GM19328 (cell line): Measurements from ENCODE around the gene TNFRSF8.

Source experiments
- ATAC-seq: cut with Tn5 transposase; IDR thresholded peaks from one replicate; pipeline ENCODE4 v1.9.1; 2021; ENCODE audit warnings: mild to moderate bottlenecking, moderate library complexity; ENCODE audit not compliant: unreplicated experiment

The TNFRSF8 gene

DNA sequence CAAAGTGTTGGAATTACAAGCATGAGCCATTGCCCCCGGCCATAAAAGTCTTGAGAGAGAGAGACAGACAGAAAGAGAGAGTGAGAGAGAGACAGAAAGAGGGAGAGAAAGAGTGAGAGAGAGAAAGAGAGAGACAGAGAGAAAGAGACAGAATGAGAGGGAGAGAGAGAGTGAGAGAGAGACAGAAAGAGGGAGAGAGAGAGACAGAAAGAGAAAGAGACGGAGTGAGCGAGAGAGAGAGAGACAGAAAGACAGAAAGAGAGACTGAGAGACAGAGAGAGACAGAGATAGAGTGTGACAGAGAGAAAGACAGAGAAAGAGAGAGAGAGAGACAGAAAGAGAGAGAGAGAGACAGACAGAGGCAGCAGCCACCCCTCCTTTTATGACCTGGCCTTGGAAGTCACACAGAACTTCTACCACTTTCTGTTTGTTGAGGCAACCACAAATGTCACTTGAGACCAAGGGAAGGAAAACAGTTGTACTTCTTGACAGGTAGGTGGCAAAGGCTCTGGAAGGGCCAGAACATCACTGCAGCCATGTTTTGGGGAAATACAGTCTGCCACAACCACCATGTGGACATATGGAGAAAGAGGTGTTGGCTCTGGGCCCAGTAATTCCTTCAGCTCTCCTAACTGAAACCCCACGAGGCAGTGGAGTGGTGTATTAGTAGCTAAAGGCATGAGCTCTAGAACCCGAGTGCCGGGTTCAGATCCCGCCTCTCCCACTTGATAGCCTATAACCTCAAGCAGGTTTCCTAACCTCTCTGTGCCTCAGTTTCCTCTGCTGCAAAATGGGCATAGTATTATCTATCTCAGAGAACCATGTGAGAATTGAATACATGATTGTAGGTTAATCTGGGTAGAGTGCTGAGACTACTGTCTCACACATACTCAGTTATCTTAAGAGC is 50.6 kb downstream of the TNFRSF8 start:
- no peak for ATAC-seq

DNA sequence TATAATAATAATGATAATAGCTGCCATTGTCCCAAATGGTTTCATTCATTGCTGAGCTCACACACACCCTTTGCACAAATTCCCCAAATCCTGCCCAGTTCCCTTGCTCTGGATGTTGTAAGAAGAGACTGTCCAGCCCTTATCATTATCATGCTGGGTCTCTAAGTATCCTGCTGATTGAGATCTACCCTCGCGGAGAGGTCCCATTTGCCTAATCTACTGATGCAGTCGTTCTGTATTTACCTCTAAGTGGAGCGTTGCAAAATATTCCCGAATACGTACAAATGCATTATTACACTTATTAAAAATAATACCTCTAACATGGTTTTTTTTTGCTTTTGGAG is 51.2 kb downstream of the TNFRSF8 start:
- ATAC-seq: no peak

DNA sequence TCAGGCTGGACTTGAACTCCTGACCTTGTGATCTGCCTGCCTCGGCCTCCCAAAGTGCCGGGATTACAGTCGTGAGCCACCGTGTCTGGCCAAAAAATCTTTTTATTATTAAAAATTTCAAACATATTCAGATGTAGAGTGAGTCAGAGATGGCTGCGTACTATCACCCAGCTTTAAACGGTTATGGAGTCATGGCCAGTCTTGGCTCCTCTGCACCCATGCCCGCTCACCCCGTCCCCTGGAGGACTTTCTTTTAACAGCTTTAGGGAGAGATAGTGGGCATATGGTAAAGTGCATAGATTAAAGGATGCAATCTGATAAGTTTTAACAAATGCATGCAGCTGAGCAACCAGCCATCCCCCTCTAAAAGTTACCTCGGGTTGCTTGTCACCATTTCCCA is 51.8 kb downstream of the TNFRSF8 start:
- no peak for ATAC-seq

DNA sequence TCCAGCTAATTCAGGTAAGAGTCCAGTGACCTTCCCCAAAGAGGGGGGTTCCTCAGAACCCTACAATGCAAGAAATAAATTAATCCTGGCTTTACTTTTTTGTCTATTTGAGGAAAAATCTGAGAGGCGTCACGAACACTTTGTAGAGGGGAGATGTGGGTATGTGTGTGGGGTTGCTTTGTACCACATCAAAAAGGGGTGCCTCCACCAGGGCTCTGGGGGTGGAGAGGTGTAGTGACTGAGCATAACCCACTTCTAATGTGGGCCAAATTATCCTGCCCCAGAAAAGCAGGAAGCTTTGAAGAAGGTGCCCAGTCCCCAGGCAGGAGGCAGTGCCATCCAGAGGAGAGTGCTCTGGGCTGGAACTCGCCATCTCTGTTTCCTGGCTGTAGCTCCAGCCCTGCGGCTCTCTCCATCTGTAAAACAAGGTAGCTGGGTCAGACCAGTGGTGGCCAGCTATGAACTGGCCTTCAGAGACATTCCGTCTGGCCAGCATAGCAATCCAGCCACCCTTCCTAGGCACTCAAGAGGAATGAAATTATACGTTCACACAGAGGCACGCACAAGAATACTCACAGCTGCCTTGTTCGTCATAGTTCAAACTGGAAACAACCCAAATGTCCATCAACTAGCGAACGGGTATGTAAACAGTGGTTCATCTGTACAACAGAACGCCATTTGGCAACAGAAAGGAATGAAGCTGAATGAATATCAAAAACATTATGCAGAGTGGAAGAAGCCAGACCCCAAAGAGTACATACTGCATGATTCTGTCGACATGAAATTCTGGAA is 58.3 kb downstream of the TNFRSF8 start:
- no peak for ATAC-seq

DNA sequence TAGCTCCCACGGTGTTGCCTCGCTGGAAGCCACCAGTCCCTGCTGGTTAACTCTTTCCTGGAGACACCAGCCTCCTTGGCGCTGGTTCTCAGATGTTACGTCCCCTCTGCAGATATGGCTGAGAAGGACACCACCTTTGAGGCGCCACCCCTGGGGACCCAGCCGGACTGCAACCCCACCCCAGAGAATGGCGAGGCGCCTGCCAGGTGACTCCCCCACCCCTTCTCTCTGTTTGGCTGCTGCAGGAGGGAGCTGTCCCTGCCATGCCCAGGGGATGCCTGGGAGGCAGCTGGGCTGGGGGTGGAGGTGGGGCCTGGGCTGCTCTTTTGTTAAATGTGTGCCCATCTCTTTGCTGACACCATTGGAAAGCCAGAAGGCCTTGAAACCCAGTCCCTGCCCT is 60.1 kb downstream of the TNFRSF8 start:
- no peak for ATAC-seq

DNA sequence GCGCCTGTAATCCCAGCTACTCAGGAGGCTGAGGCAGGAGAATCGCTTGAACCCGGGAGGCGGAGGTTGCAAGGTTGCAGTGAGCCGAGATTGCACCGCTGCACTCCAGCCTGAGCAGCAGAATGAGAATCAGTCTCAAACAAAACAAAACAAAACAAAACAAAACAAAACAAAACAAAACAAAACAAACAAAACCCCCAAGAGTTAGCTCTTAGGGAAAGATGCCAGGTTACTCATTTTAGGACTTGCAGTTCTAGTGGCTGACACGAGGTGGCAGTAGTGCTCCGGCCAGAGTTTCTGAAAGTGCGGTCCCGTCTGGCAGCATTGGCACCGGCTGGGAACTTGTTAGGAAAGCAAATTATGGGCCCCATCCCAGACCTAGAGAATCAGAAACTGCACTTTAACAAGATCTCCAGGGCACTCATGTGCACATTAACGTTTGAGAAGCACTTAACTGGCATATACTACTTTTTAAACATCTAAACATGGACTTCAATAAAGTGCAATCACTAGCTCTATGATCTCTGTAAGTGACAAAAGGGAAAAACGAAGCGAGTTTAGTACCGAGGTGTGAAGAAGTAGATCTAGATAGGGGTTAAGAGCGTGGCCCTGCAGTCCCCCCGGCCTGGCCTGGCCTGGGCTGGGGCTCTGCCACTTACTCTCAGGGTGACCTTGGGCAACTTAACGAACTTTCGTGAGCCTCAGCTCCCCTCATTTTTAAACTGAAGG is 61.8 kb downstream of the TNFRSF8 start:
- ATAC-seq: no peak

DNA sequence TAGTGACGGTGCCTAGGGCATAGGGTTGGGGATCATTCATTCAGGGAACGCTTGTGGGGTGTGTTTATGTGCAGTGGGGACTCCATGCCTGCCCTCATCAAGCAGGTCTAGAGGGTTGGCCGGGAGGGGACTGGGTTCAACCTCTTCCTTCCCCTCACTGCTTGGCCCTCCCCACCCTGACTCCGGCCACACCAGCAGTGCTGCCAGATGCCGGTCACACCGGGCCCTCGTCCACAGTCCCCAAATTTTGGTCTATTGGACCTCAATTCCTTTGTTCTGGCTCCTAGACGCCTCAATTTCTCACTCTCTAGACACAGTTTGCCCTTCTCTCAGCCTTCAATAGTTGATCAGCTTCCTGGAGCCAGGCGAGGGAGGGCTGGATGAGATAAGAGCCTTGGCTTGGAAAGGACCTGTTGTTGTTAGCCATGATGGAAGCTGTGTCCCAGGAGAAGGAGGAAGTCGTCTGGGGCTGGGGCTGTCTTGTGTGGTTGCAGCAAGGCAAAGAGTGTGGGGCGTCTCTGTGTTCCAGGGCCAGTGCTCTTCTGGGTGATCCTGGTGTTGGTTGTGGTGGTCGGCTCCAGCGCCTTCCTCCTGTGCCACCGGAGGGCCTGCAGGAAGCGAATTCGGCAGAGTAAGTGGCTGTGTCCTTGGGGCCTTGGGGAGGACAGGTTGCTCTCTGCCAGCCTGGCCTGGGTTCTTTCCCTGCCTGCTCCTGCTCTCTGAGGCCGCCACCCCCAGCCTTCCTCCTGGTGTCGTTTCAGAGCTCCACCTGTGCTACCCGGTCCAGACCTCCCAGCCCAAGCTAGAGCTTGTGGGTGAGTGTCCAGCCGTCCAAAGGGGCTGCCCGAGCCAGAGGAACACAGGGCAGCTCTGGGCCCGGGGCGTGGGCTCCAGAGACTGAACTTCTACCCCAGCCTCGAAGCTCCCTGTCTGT is 62.6 kb downstream of the TNFRSF8 start:
- ATAC-seq: no peak

DNA sequence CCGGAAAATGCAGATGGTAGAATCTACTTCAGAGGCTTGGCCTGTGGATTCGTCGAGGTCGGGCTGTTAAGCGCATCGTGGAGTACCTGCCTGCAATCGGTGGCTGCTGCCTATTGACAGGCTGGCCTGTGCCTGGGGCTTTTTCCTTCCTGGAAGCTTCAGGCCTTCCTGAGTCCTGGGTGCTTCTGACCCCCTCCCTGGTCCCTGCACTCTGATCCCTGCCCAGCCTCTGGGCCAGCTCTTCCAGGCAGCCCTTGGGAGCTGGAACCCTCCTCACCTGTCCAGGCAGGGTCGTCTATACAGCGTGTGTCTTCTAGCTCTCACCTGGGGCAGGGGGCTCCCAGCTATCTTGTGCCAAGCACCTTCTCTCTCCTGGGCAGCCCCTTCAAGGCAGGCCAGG is 63.7 kb downstream of the TNFRSF8 start:
- ATAC-seq: no peak

DNA sequence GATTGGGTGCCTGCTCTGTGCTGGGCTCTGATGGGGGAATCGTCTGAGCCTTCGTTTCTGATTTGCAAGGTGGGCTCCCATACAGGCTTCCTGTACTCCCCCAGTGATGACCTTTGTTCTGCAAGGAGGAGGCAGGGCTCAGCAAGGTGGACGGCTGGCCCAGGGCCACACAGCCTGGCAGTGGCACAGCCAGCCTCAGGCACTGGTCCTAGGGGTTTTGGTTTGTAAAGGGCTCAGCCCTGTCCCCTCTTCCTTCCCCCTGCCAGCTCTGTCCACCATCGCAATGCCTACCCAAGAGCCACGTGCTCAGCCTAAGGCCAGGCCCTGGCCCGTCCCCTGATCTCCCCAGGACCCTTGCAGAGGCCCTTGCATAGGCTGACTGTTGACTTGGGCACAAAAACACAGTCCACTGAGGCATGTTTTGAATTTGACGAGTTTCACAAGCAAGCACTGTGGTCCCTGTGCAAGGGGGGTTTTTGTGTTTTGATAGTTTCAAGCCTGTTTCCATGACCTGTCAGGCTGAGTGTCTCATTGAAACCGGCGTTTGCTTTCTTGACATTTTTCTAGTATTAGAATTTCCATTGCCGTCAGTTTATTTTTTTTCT is 64.2 kb downstream of the TNFRSF8 start:
- no peak for ATAC-seq

DNA sequence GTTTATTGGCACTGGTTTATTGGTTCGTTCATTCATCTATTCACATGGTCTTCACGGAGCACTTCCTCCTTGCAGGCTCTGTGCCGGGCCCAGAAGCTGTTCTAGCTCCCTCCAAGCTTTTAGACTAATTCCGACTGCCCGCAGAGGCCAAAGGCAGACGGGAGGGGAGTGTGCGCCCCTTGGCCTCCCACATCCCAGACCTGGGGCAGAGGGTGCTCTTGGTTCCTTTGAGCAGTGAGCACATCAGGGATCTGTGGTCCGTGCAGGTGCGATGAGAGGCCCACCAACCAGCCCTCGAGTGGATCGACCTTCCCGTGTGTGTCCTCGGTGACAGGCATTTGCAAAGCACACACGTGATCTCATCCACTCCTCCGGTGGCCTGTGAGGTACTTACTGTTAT is 65.0 kb downstream of the TNFRSF8 start:
- ATAC-seq: no peak

DNA sequence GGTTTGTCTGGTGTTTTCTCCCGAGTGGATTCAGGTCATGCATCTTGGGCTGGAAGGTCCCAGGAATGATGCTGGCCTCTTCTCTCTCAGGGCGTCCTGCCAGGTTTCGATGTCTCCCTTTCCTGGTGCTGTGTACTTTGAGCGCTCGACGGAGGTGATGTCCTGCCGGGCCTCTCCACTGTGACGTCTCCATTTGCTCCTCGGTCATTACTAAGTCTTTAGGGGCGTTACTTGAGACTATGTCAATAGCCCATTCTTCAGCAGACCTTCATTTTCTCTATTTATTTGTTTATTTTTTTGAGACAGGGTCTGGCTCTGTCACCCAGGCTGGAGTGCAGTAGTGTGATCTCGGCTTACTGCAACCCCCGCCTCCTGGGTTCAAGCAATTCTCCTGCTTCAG is 66.5 kb downstream of the TNFRSF8 start:
- ATAC-seq: no peak

DNA sequence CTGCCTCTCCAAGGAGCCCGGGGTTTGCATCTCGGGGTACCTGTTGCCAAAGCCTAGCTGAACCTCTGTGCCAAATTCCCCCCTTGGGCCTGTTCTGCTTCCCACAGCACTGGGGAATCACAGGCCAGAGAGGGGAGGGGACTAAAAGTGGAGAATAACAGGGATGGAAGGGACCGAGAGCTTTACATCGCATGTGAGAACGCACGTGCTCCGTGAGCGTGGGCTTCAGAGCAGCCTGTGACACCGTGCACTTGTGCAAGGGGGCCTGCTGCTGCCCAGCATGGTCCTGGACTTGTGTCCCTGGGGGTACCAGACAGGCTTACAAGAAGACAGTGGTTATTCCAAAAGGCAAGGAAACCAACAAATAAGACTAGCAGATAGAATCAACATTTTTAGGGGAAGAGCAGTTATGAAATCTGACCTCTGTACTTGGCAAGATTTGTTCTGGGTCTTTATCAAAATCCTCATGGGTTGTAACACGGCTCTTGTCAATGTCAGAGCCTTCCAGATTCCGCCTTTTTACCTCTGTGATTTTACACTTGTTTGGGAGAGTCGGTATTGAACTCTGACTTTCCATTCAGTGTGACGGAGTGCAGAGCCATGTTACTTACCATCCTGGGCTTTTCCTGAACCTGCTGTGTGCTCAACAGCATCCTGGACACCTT is 67.5 kb downstream of the TNFRSF8 start:
- ATAC-seq: no peak

DNA sequence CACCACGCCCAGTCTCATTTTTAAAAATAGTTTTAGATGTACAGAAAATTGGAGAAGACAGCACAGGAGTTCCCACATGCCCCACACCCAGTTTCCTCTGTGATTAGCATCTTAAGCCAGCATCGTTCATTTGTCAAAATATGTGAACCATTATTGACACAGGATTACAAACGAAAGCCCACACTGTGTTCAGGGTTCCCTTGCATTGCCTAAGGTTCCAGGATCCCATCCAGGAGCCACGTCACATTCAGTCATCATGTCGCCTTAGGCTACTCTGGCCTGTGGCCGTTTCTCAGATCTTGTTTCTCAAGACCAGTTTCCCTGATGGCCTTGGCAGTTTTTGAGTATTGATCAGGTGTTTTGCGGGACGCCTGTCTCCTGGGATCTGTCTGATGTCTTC is 69.0 kb downstream of the TNFRSF8 start:
- no peak for ATAC-seq

DNA sequence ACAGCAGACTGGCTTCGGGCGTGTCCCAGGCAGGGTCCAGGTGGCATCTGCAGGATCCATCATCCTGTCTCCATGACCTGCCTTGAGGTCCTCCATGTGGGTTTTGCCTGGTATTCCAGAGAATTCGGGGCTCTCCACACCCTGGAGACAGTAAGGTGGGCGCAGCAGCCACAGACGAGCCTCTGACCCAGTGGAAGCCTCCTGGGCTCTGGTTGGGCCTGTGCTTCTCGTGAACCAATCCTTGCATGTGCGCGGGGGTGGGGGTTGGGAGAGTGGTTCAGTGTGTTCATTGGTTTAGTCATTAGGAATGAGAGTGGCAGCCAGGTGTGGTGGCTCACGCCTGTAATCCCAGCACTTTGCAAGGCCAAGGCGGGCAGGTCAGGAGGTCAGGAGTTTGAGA is 71.6 kb downstream of the TNFRSF8 start:
- no peak for ATAC-seq

DNA sequence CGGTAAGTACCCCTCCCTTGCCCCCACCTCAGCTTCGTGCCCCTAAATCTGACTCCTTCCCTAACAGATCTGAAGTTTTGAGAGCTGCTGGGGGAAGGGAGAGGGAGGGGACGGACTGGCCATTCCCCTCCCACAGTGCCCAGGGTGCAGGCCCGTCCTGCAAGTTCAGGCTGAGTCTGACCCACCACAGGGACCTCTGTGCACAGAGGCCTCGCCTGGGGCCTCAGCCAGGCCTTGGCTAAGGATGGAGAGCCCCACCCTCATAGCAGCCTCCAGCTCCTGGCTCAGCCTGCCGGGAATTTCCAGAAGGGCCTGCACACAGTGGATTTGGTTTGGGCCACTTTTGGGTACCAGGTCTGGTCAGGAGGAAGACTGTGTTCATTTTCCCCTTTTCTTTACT is 72.5 kb downstream of the TNFRSF8 start:
- no peak for ATAC-seq

DNA sequence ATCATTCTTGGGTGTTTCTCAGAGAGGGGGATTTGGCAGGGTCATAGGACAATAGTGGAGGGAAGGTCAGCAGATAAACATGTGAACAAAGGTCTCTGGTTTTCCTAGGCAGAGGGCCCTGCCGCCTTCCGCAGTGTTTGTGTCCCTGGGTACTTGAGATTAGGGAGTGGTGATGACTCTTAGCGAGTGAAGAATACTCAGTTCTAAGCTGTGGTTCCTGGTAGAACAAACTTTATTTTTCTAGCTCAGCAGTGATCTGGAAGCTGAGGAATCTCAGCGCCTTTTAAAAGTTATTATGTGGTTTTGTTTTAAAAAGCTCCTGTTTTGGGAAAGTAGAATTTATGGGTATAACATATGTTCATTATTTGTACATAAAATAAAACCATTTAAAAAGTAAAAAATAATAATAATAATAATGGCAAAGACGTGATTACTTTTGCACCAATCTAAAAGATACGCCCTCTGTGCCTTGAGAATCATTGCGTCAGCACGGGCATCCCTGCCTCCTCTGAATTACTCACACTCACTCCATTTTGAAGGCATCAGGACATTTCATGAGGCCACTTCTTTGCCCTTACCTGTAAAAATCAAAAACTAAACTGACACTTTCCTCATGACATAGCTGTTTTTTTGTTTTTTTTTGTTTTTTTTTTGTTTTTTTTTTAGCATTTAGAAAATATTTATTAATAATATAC is 74.0 kb downstream of the TNFRSF8 start:
- ATAC-seq: no peak

DNA sequence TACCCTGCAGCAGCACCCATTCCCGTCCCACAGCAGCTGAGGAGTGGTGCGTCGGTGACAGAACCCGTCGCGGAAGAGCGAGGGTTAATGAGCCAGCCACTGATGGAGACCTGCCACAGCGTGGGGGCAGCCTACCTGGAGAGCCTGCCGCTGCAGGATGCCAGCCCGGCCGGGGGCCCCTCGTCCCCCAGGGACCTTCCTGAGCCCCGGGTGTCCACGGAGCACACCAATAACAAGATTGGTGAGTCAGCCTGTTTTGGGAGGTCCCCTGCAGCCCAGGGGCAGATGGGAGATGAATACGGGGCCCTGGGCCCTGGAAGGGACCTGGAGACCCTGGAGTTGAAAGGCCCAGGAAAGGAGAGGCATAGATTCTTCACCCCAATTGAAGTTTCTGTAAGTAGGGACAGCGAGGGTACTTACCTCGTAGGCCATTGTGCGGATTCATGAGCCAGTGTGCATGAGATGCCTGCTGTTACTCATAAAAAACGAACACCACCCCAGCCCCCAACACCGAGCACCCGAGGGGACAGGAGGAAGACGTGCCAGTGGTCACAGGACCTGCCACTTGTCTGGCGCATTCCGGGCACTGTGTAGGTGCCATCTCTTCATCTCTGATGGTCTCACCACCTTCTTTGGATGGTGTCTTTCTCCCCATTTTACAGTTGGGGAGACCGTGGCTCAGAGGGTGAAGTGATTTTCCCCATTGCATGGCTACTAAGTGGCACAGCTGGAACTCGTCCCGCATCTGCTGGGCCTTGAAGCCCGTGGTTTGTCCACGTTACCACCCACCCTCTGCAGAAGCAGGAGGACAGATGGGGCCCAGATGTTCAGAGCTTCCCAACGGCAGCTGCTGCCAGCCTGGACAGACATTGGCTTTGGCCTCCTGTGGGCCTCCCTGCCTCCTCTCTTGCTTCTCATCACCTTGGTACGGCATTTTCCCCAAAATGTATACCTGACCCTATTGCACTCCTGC is 75.4 kb downstream of the TNFRSF8 start:
- no peak for ATAC-seq

DNA sequence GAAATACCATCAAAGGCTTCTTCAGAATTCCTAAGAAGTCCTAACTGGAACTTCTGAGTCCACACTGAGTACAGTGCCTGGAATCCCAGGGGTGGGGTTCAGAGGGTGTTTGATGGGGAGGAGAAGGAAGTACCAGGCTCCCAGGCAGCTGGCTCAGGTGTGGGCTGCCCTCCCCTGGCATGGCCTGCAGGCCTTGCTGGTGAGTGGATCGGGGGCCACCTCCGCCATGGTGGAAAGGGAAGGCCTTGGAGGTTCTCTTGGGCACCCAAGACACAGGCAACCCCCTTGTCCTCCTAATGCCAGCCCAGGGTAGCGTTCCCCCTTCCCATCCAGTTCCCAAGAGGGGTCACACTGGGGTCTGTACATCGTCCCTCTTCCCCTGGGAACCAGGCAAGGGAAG is 76.9 kb downstream of the TNFRSF8 start:
- no peak for ATAC-seq
